HG03045 (cell line): ENCODE measurements around the gene AFTPH.

Experiments used
- ATAC-seq: cut with Tn5 transposase; IDR thresholded peaks from one replicate; pipeline ENCODE4 v1.9.1; 2021; ENCODE audit warnings: mild to moderate bottlenecking, moderate library complexity; ENCODE audit not compliant: unreplicated experiment

AFTPH gene

GRCh38 chr2:64538764-64539433 lies 14.8 kb downstream of the AFTPH start:
- peak; percentile 65 for ATAC-seq

DNA sequence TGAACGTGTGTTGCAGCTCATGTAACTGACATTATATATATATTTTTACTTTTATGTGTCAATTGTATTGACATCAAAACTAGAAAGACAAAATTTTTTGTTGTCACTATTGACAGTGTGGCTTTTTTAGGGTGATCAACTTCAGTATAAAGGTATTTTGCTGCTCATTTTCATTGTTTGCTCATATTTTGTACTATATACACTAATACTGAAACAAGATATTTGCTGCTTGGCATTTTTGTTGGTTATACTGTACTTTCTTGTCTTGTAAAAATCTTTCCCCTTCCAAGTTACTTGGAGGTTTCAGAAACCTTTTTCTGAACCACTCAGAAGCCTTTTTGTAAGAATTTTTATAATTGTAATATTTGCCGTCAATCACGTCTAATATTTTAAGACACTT lies 16.5 kb downstream of the AFTPH start:
- no peak for ATAC-seq

DNA sequence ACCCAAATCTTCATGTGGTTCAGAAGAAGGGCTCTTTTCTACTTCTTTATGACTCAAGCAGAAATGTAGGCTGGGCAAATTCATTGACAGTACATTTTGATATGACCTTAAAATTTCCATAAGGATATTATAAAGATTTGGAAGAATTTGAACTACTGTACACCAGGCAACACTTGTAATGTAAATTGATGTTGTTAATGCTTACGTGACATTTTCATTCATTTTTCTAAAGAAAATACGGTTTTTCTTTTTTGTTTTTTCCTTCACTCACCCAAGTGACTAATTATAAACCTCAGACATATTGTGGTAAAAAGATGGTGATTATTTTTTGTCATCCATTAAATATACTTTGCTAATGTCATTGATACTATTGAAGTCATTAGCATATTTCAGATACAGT lies 17.4 kb downstream of the AFTPH start:
- ATAC-seq, result no peak

- no peak for ATAC-seq
These were observed 18.2 kb downstream of the AFTPH start for GRCh38 chr2:64542071-64543007.

DNA sequence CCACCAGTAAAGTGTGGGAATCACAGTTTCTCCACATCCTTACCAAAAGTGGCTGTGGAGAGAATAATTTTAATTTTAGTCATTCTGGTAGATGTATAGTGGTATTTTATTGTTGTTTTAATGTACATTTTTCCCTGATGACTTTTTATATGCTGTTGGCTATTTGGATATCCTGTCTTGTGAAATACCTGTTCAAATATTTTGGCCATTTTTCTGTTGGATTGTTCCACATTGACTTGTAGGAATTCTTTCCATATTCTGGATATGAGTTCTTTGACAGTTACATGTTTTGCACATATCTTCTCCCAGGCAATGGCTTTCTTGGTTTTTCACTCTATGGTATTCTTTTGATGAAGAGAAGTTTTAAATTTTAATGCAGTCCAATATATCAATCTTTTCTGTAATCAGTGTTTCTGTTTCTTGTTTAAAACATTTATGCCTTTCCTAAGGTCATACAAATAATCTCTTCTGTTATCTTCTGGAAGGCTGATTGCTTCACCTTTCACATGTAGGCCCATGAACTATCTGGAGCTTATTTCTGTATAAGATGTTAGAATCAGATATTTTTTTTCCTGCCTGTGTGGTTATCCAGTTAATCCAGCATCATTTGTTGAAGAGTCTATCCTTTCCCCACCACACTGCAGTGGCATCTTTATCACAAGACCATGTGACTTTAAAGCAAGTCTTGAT lies 19.0 kb downstream of the AFTPH start:
- ATAC-seq, result no peak

DNA sequence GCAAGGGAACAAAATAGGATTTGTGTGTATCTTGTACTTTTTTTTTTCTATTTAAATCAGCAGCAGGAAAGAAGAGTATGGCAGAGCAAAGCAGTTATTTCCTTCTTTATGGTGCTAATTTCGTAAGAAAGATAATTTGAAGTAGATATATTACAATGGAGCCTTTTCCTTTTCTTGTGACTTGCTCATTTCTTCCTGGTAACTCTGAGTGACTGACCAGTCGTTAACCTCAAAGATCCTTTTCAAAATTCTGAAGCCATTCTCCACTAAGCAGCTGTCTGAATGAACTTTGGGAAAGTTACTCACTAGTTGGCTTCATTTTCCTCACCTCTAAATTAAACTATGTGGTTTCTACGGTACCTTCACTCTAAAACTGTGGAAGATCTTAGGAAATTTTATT lies 24.6 kb downstream of the AFTPH start:
- no peak for ATAC-seq

DNA sequence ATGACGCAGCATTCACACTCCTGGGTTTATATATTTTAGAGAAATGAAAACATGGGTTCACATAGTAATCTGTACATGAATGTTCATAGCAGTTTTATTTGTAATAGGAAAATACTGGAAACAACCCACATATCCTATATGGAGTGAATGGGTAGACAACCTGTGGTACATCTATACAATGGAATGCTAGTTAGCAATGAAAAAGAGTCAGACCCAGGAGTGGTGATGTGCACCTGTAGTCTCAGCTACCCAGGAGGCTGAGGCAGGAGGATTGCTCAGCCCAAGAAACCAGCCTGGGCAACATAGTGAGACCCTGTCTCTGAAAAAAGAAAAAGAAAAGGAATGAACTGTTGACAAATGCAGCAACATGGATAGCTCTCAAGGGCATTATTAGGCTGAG lies 25.9 kb downstream of the AFTPH start:
- no peak for ATAC-seq

- ATAC-seq, result no peak
These were observed 27.7 kb downstream of the AFTPH start for GRCh38 chr2:64551851-64552250.

- no peak for ATAC-seq
These were observed 30.0 kb downstream of the AFTPH start for GRCh38 chr2:64554117-64554516.

GRCh38 chr2:64558445-64559081 lies 34.4 kb downstream of the AFTPH start:
- no peak for ATAC-seq

GRCh38 chr2:64562148-64562784 lies 38.1 kb downstream of the AFTPH start:
- no peak for ATAC-seq

DNA sequence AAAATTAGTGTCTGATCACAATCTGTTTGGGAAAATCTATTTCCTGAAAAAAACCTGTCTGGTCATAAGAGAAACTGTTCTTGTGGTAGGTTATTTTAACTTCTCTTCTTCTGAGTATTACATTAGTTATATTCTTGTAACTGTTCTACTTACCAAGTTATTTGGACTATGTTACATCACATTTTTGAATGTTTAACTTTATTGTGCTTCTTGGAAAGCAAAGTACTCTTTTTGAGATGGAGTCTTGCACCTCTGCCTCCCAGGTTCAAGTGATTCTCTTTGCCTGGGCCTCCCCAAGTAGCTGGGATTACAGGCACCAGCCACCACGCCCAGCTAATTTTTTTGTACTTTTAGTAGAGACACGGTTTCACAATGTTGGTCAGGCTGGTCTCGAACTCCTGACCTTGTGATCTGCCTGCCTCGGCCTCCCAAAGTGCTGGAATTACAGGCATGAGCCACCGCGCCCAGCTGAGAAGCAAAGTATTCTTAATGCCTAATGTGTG lies 39.4 kb downstream of the AFTPH start:
- ATAC-seq, result no peak

DNA sequence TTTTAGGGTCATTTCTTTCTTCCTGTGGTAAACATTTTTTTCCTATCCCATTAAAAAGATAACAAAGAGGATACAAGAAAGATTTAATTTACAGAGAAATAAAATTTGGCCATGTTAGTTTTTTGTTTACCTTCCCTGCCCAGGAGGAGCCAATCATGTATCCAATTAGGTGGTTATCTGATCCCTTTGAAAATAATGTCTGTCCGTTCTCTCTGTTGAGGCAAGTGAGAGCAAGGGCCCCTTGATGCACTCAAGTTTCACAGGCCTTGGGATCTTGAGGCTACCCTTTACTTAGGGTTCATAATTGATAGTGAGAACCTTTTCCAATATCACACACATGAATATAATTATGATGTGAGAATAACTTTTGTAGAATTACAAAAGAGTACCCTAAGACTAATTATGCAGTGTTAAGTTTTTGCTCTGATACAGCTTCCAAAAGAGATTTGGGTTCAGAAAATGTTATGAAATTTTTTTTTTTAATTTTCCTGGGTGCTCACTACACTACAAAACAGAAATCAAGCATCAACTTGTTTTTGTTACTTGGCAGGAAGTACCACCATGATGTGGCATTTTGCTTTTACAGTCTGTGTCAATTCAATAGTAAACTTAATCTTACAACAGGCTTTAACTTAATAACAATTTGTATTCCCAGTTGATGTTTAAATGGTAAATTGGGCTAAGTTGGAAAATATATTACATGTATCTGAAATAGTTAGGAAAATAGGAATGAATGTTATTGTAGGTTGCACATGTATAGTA lies 42.0 kb downstream of the AFTPH start:
- no peak for ATAC-seq

GRCh38 chr2:64567473-64567872 lies 43.3 kb downstream of the AFTPH start:
- no peak for ATAC-seq

- ATAC-seq, result no peak
These were observed 44.7 kb downstream of the AFTPH start for GRCh38 chr2:64568836-64569235.

GRCh38 chr2:64574871-64575270 lies 50.7 kb downstream of the AFTPH start:
- no peak for ATAC-seq

- no peak for ATAC-seq
These were observed 56.9 kb downstream of the AFTPH start for GRCh38 chr2:64581018-64581417.

DNA sequence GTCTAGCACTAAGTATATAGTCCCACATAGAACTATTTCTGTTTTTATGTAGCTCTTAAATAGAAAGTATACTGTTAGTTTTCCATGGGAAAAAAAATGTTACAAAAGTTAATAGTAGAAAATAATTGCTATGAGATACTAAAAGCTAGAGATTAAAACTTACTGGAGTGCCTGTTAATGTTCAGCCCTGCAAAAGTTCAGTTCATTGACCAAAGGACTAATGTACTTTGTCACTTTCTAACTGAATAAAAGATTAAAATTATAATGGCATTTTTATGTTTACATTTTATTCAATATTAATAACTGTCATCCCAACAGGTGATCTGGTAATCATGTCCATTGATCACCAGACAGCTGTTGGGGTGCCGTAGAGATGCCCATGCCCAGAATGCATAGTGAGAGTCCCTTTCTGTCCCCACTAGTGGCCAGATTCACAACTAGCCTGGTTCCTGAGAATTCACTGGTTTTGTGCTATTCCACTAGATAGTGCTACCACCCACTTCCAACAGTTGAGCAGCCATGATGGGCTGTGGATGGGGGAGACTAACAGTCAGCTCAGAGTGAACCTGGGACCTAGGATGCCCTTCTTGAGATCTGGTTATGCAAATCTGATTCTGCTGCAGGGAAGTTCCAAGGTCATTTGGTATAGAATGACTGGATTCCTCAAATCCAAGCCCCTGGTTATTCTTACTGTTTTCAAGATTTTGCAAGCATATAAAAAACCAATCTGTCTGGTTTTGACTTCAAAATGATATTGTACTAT lies 57.8 kb downstream of the AFTPH start:
- peak; percentile 58 for ATAC-seq

- ATAC-seq, result peak; percentile 79
These were observed 58.7 kb downstream of the AFTPH start for GRCh38 chr2:64582774-64583340.
